Measurements from ENCODE around the gene C8A.

DNA sequence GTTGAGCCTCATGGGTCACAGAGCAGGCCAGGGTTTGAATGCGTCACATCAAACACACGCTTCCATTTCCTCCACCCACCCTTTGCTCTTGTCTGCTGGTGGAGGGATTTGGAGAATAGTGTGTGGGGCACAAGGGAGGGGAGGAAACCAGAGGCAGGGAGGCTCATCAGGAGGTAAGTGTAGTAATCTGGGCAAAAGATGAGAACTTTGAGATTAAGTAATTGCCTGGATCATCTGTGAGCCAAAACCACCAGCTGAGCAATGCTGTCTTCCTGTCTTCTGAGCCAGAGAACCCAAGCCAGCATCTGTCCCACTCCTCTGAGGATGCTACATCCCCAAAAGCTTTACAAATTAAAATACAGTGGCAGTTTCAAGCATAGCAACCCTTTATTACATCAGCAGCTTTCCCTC, 66.0 kb downstream of the C8A start:
- no peak for TF ChIP-seq POLR2A (IDR thresholded peaks at IDR 0.05)
- TF ChIP-seq, protein P1, sequence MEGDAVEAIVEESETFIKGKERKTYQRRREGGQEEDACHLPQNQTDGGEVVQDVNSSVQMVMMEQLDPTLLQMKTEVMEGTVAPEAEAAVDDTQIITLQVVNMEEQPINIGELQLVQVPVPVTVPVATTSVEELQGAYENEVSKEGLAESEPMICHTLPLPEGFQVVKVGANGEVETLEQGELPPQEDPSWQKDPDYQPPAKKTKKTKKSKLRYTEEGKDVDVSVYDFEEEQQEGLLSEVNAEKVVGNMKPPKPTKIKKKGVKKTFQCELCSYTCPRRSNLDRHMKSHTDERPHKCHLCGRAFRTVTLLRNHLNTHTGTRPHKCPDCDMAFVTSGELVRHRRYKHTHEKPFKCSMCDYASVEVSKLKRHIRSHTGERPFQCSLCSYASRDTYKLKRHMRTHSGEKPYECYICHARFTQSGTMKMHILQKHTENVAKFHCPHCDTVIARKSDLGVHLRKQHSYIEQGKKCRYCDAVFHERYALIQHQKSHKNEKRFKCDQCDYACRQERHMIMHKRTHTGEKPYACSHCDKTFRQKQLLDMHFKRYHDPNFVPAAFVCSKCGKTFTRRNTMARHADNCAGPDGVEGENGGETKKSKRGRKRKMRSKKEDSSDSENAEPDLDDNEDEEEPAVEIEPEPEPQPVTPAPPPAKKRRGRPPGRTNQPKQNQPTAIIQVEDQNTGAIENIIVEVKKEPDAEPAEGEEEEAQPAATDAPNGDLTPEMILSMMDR (IDR thresholded peaks at IDR 0.05): no peak

All from lower leg skin (tissue), 3 donors.